Neutrophil (primary cell): ENCODE measurements around the gene PRPF6.

Source experiments
- H3K27ac ChIP-seq: fragments of 200-600 bp; sonication (generic); 2 replicates; pipeline ENCODE4 v1.5.1; 2016; ENCODE audit warnings: mild to moderate bottlenecking, moderate library complexity
- H3K27me3 ChIP-seq: fragments of 200-600 bp; sonication (generic); 2 replicates; pipeline ENCODE4 v1.6.0; 2016; ENCODE audit warnings: mild to moderate bottlenecking
- H3K36me3 ChIP-seq: fragments of 200-600 bp; sonication (generic); 2 replicates; pipeline ENCODE4 v1.5.1; 2017
- H3K4me1 ChIP-seq, 2 experiments: fragments of 200-600 bp in 1 of 2; sonication (generic) in 1 of 2; 1 replicate in 1 of 2; 2 replicates in 1 of 2; pipeline versions ENCODE4 v1.5.1 to v1.6.1; 2013 to 2016; ENCODE audit warnings: low read depth in 1 of 2, low read length in 1 of 2, mild to moderate bottlenecking in 1 of 2, moderate library complexity in 1 of 2; ENCODE audit not compliant: control insufficient read depth in 1 of 2, insufficient read depth in 1 of 2
- H3K4me3 ChIP-seq, 2 experiments: fragments of 200-600 bp in 1 of 2; sonication (generic) in 1 of 2; 1 replicate in 1 of 2; 2 replicates in 1 of 2; pipeline ENCODE4 v1.5.1; 2013 to 2016; ENCODE audit warnings: low read depth in 1 of 2, low read length in 1 of 2, mild to moderate bottlenecking in 1 of 2, moderate library complexity in 1 of 2
- H3K9me3 ChIP-seq: fragments of 200-600 bp; sonication (generic); 2 replicates; pipeline ENCODE4 v1.5.1; 2016
- TF ChIP-seq, protein P1 (sequence below): fragments of 200-600 bp; sonication (generic); IDR thresholded peaks from 2 replicates; pipeline ENCODE4 v1.5.1; 2016; ENCODE audit warnings: antibody characterized with exemption

PRPF6 gene

DNA sequence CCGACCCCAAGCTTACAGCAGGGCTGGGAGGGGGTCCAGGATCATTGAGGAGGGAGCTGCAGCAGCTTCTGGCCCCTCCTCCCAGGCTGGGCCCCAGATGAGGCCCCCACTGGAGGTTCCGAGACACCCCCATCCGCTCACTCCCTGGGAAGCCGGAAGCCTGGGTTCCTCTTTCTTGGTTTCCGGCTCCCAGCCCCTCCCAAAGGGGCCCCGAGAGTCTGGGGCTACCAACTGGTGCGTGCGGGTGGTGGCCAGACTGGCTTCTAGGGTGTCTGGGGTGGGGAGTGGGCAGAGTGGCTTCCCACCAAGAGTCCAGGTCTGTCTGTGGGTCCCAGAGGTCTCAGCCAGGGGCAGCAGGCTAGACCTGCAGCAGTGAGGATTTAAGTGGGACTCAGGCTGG, 96.2 kb downstream of the PRPF6 start:
- Histone ChIP-seq H3K9me3 (peaks cover 5% of the 10 kb centered on the region), H3K27me3 (no peaks in the 10 kb centered on the region), H3K36me3 (peaks cover 52% of the 10 kb centered on the region), H3K27ac (peak overlapping the region; percentile 99), H3K4me3 (peak overlapping the region; percentile 99 to 100), H3K4me1 (peaks cover 66 to 71% of the 10 kb centered on the region in 2 experiments)
- TF ChIP-seq, protein P1, sequence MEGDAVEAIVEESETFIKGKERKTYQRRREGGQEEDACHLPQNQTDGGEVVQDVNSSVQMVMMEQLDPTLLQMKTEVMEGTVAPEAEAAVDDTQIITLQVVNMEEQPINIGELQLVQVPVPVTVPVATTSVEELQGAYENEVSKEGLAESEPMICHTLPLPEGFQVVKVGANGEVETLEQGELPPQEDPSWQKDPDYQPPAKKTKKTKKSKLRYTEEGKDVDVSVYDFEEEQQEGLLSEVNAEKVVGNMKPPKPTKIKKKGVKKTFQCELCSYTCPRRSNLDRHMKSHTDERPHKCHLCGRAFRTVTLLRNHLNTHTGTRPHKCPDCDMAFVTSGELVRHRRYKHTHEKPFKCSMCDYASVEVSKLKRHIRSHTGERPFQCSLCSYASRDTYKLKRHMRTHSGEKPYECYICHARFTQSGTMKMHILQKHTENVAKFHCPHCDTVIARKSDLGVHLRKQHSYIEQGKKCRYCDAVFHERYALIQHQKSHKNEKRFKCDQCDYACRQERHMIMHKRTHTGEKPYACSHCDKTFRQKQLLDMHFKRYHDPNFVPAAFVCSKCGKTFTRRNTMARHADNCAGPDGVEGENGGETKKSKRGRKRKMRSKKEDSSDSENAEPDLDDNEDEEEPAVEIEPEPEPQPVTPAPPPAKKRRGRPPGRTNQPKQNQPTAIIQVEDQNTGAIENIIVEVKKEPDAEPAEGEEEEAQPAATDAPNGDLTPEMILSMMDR, result no peak

DNA sequence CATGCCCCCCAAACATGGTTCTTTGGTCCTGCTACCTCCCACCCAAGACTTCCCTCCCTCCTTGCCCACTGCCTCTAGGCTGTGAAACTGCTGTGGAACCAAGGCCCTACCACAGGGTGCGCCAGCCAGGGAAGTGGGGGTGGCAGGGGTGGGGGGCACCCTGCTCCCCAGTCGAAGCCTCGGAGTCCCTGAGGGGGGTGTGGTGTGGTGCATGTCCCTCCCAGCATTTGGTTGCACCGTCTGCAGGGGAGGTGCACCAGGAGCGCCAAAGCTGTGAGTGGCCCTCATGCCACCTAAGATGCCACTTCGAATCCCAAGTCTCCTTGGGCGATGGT, 96.6 kb downstream of the PRPF6 start:
- TF ChIP-seq, protein P1, result no peak

DNA sequence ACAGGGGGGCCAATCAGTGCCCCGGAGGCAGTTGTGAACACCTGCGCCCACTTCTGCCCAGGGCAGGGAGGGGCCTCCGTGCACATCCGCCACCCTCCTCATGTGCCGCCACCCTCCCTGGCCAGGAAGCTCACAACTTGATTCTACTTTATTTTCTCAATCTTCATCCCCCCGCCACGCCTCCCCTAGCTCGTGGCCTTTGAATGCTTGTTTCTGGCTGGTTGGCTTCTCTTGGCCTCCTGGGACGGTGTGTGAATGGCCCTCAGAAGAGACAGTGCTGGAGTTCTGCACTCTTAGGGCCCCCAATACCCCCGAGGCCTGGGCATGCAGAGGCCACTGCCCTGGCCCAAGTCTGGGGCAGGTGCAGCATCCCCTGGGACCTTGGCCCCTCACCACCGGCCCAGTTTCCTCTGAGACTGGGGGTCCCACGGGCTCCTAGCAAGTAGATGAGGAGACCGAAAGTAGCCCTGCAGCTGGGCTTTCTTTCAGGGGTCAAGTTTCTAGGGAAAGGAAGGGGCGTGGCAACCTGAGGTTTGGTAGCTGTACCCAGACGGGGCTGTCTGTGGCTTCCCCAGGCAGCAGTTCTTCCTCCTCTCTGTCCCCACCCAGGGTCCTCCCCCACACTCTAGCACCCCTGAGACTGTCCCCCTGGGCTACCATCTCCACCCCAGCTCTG, 97.1 kb downstream of the PRPF6 start:
- Histone ChIP-seq H3K27ac (peak overlapping the region; percentile 99), H3K36me3 (peaks cover 42% of the 10 kb centered on the region), H3K4me3 (peak overlapping the region; percentile 99 to 100), H3K4me1 (peaks cover 68 to 74% of the 10 kb centered on the region in 2 experiments), H3K27me3 (no peaks in the 10 kb centered on the region), H3K9me3 (peaks cover 5% of the 10 kb centered on the region)
- TF ChIP-seq, protein P1, result no peak

More for the DNA sequence above, 96.6 kb downstream of the PRPF6 start:
- Histone ChIP-seq H3K36me3 (peaks cover 47% of the 10 kb centered on the region), H3K4me1 (peaks cover 66 to 72% of the 10 kb centered on the region in 2 experiments), H3K27me3 (no peaks in the 10 kb centered on the region), H3K9me3 (peaks cover 5% of the 10 kb centered on the region), H3K4me3 (peak overlapping the region; percentile 99 to 100), H3K27ac (peak overlapping the region; percentile 99)

DNA sequence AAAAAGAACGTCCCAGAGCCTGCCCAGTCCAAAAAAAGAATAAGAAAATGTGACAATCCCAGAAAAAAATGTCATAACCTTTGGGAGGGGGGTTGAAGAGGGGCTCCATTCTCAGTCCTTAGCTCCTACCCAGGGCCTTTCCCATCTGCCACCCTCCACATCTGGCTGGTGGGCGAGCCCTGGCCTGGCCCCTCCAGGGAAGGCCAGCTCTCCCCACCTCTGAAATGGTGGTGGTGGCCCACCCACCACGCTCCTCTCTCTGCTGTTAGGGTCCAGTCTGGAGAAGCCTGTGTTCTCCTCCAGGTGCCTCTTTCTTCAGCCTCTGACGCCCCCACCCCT, 98.0 kb downstream of the PRPF6 start:
- Histone ChIP-seq H3K4me3 (peak overlapping the region; percentile 99 to 100), H3K4me1 (peaks cover 68 to 79% of the 10 kb centered on the region in 2 experiments), H3K27ac (peak overlapping the region; percentile 99), H3K36me3 (peaks cover 34% of the 10 kb centered on the region), H3K27me3 (peaks cover 4% of the 10 kb centered on the region), H3K9me3 (peaks cover under 1% of the 10 kb centered on the region)
- TF ChIP-seq, protein P1, result no peak

DNA sequence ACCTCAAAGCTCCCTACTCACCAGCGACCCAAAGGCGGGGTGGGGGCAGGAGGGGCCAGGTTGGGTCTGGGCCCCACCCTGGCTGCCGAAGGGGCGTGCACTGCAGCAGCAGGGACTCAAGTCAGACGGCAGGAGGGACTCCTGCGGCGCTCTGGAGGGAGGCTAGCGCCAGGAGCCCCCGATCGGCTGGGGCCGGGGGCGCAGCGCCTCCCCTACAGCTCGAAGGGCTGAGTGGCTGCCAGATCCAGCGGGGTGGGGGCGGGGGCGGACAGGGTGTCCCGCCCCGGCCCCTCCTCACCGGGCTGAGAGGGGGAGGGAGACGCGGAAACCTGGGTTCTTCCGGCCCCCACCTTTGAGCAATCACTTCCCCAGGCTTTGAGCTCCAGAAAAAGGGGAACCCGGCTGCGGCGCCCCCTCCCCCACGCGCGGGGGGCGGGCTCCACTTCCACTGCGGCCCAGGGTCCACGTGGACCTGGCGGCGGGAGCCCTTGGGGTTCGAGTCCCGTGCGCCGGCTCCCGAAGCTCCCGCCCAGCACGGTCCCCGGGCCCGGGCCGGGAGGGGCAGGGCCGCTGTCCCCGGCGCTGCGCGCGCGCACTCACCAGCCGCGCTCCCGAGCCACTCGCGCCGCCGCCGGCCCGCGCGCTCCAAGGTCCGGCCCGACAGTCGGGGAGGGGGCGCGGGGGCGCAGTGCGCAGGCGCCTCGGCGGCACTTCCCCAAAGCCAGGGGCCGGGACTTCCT, 98.5 kb downstream of the PRPF6 start, which contains the start of gene RGS19:
Gene RGS19, minus strand, starts transcription at position 246 of the 740 bp plus-strand sequence. CDS start 2,632 bp downstream, outside the sequence.
- peaks cover 28% of the 10 kb centered on the region for H3K36me3 ChIP-seq
- peak within 1 kb of the TSS; percentile 99 for H3K27ac ChIP-seq
- H3K9me3 ChIP-seq, result no peaks in the 10 kb centered on the region
- TF ChIP-seq, protein P1, result no peak
- peak within 1 kb of the TSS; percentile 99 to 100 for H3K4me3 ChIP-seq
- H3K27me3 ChIP-seq, result peaks cover 9% of the 10 kb centered on the region
- peaks cover 68 to 79% of the 10 kb centered on the region in 2 experiments for H3K4me1 ChIP-seq
